H1 (cell line): Measurements from ENCODE around the gene THAP7. TPM values are rescaled to one million over a fixed set of nuclear protein-coding genes. Genes with fewer than 3 reads are reported as not detected.

Experiments
- BACH1 ChIP-seq: IDR thresholded peaks from 2 replicates; pipeline ENCODE4 v1.6.1; 2012; ENCODE audit warnings: low read length, improper control_type of control experiment
- CBX8 ChIP-seq: fragments of 300-800, 300-1000 bp; sonication (generic); IDR thresholded peaks from 2 replicates; pipeline ENCODE4 v1.7.1; 2016; ENCODE audit warnings: low read depth, low read length, borderline replicate concordance
- EGR1 ChIP-seq: IDR thresholded peaks from 2 replicates; pipeline ENCODE4 v1.6.1; 2011; ENCODE audit warnings: low read depth, low read length, borderline replicate concordance
- HDAC2 ChIP-seq, 2 experiments: fragments of 300-600 bp in 1 of 2; sonication (generic) in 1 of 2; IDR thresholded peaks; 2 replicates each; pipeline ENCODE4 v1.6.1; 2011 to 2012; ENCODE audit warnings: low read depth in 2 of 2, low read length in 2 of 2, mild to moderate bottlenecking in 2 of 2, moderate library complexity in 2 of 2, borderline replicate concordance in 1 of 2, inconsistent platforms in 1 of 2
- HDAC6 ChIP-seq: IDR thresholded peaks from one replicate; pipeline ENCODE4 v1.7.1; 2012; ENCODE audit warnings: low read depth, mild to moderate bottlenecking, inconsistent platforms, low read length, moderate library complexity
- KDM4A ChIP-seq: IDR thresholded peaks from one replicate; pipeline ENCODE4 v1.7.1; 2012; ENCODE audit warnings: low read depth, mild to moderate bottlenecking, moderate library complexity, low read length, inconsistent platforms; ENCODE audit not compliant: severe bottlenecking
- MAFK ChIP-seq: IDR thresholded peaks from 2 replicates; pipeline ENCODE4 v1.6.1; 2012; ENCODE audit warnings: low read depth, mild to moderate bottlenecking, improper control_type of control experiment, low read length
- NRF1 ChIP-seq: IDR thresholded peaks from 2 replicates; pipeline ENCODE4 v1.6.1; 2011; ENCODE audit warnings: mild to moderate bottlenecking, low read depth, low read length, improper control_type of control experiment
- POLR2A ChIP-seq, 2 experiments: IDR thresholded peaks; 1 replicate in 1 of 2; 2 replicates in 1 of 2; pipeline ENCODE4 v1.6.1; 2011; ENCODE audit warnings: low read depth in 2 of 2, low read length in 2 of 2, mild to moderate bottlenecking in 2 of 2; ENCODE audit errors: control extremely low read depth in 1 of 2
- POLR2AphosphoS5 ChIP-seq: IDR thresholded peaks from 2 replicates; pipeline ENCODE4 v1.6.1; 2011; ENCODE audit warnings: low read depth, low read length
- RFX5 ChIP-seq: IDR thresholded peaks from 2 replicates; pipeline ENCODE4 v1.6.1; 2011; ENCODE audit warnings: low read depth, low read length, improper control_type of control experiment, borderline replicate concordance
- RNF2 ChIP-seq: fragments of 200-900, 300-1000 bp; sonication (generic); IDR thresholded peaks from 2 replicates; pipeline ENCODE4 v1.7.1; 2016; ENCODE audit warnings: borderline replicate concordance, low read depth, mild to moderate bottlenecking, antibody characterized with exemption, low read length; ENCODE audit not compliant: poor library complexity, severe bottlenecking; ENCODE audit errors: missing control alignments
- TAF7 ChIP-seq: optimal IDR thresholded peaks from 2 replicates; pipeline ENCODE3; 2011; ENCODE audit warnings: low read depth, mild to moderate bottlenecking, inconsistent platforms, low read length, moderate library complexity, borderline replicate concordance
- polyA plus RNA-seq, 7 experiments: library from polyadenylated mRNA; depleted of rRNA in 3 of 7; stranded (reverse) in 5 of 7; unstranded in 2 of 7; fragments of >200 nt in 5 of 7; fragments of 200-250 nt in 2 of 7; gene quantifications; 1 replicate in 5 of 7; 2 replicates in 1 of 7; 4 replicates in 1 of 7; pipeline versions ENCODE4 v1.2.1 to v1.2.3, GENCODE V29; 2011 to 2013; ENCODE audit warnings: missing spikeins in 2 of 7, mixed read lengths in 2 of 7
- total RNA-seq: library from RNA; stranded (reverse); fragmentation: NEBNext Ultra II Directional; extraction: Animal tissue kit (Norgen Biotek cat#: 25700); gene quantifications from 2 replicates; pipeline ENCODE4 v1.2.1, GENCODE V29; 2021

The THAP7 gene
- total and polyA plus RNA-seq, 2 of the 8 experiments (the other 6 are each of a cell fraction or from before 2014, with no cell fraction given), result 16.9 to 32.5 TPM

DNA sequence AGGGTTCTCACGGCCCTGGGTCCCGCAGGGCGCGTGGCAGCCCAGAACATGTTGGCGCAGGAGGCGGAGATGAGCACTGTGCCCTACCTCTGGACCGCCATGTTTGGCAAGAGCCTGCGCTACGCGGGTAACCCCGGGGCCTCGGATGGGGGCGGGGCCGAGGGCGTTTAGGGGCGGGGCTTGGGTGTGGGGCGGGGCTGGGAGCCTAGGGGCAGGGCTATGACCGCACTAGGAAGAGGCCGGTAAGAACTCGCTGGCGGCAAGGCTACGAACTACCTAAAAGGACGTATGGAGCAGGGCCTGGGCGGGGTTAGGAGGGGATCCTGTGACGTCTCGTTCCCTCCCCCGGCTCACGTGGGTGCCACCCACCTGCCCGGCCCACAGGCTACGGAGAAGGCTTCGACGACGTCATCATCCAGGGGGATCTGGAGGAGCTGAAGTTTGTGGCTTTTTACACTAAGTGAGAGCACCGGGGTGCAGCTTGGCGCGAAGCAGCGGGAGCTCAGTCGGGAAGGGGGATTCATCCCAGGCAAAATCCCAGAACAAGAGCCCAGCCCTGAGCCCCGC is 22.6 kb downstream of the THAP7 start (continued):
- TF ChIP-seq RNF2 (no peak), MAFK (no peak), POLR2A (IDR thresholded peaks at IDR 0.05; ENCODE audit: control extremely low read depth in 1 of 2, low read depth in 2 of 2, low read length in 2 of 2) (peak in 1 of 2 experiments; percentile 24; a peak in 1 of 3 replicates), CBX8 (no peak), EGR1 (0 out of 2 replicates have a peak, but pooled peaks have one; percentile 28), HDAC2 (IDR thresholded peaks at IDR 0.05; ENCODE audit: borderline replicate concordance in 1 of 2, low read depth in 2 of 2, low read length in 2 of 2) (peak; percentile 17 to 56; a peak in 2 of 4 replicates), POLR2AphosphoS5 (peak; percentile 70), TAF7 (peak; percentile 39), NRF1 (no peak), KDM4A (peak; percentile 35), HDAC6 (no peak), RFX5 (no peak), BACH1 (no peak)
